ENCODE results near the gene B4GALT2.

DNA sequence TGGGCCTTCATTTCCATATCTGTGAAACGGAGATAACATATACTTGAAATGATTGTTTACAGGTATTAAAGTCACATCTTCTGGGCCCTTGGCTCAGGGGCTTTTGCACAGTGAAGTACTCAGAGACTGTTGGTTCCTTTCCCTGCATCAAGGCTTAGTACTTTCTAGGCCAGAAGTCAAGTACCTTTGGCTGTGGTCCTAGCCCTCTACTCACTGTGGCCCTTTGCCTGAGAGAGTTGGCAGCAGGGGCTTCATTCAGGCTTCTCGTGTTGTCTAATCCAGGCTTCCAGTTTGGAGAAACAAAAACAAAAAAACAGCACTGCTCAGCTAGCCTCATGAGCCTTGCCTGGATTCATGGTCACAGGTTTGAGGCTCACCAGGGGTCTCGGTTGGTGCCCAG, 17.3 kb upstream of the B4GALT2 start:
- TF ChIP-seq, protein P1, sequence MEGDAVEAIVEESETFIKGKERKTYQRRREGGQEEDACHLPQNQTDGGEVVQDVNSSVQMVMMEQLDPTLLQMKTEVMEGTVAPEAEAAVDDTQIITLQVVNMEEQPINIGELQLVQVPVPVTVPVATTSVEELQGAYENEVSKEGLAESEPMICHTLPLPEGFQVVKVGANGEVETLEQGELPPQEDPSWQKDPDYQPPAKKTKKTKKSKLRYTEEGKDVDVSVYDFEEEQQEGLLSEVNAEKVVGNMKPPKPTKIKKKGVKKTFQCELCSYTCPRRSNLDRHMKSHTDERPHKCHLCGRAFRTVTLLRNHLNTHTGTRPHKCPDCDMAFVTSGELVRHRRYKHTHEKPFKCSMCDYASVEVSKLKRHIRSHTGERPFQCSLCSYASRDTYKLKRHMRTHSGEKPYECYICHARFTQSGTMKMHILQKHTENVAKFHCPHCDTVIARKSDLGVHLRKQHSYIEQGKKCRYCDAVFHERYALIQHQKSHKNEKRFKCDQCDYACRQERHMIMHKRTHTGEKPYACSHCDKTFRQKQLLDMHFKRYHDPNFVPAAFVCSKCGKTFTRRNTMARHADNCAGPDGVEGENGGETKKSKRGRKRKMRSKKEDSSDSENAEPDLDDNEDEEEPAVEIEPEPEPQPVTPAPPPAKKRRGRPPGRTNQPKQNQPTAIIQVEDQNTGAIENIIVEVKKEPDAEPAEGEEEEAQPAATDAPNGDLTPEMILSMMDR (IDR thresholded peaks at IDR 0.05) = no peak
- no peak for TF ChIP-seq POLR2A (IDR thresholded peaks at IDR 0.05)
